GM12878 (cell line): Measurements from ENCODE around the gene PLEK2. TPM values are rescaled to one million over a fixed set of nuclear protein-coding genes. Genes with fewer than 3 reads are reported as not detected.

ENCODE experiments used
- BRCA1 ChIP-seq: IDR thresholded peaks from 2 replicates; pipeline ENCODE4 v1.6.1; 2011; ENCODE audit warnings: low read depth, low read length, improper control_type of control experiment
- CHD2 ChIP-seq: IDR thresholded peaks from 2 replicates; pipeline ENCODE4 v1.6.1; 2011; ENCODE audit warnings: low read depth, low read length, improper control_type of control experiment, borderline replicate concordance
- POLR2AphosphoS5 ChIP-seq: IDR thresholded peaks from 2 replicates; pipeline ENCODE4 v1.6.1; 2011; ENCODE audit warnings: mild to moderate bottlenecking, low read length, inconsistent platforms
- SMARCA5 ChIP-seq: fragments of 450-650 bp; IDR thresholded peaks from 2 replicates; pipeline ENCODE4 v1.6.1; 2017; ENCODE audit warnings: mild to moderate bottlenecking
- STAT1 ChIP-seq: fragments of 450-650 bp; conservative IDR thresholded peaks from 2 replicates; pipeline ENCODE4 v1.6.1; 2014; ENCODE audit warnings: antibody characterized with exemption, mild to moderate bottlenecking
- ZNF274 ChIP-seq: IDR thresholded peaks from one replicate; pipeline ENCODE4 v1.8.0; 2011; ENCODE audit not compliant: insufficient read length, insufficient read depth
- ZZZ3 ChIP-seq: IDR thresholded peaks from 2 replicates; pipeline ENCODE4 v1.6.1; 2011; ENCODE audit warnings: low read depth; ENCODE audit not compliant: control insufficient read depth, insufficient read length
- polyA plus RNA-seq, 11 experiments: library from polyadenylated mRNA; depleted of rRNA in 4 of 11; unstranded in 6 of 11; stranded (reverse) in 5 of 11; fragments of >200 nt; fragmentation: Nextera tagmentation in 4 of 11; fragmentation: Illumina TruSeq in 1 of 11; extraction: Ambion mirVana in 4 of 11; extraction: Trizol in 1 of 11; gene quantifications; 1 replicate in 1 of 11; 2 replicates in 10 of 11; pipeline versions ENCODE4 v1.2.1 to v1.2.3, GENCODE V29; 2011 to 2016; ENCODE audit warnings: inconsistent platforms in 2 of 11, missing spikeins in 2 of 11, low read depth in 1 of 11
- total RNA-seq, 4 experiments: library from RNA; depleted of rRNA in 3 of 4; stranded (reverse); fragments of >200 nt in 3 of 4; fragmentation: Illumina TruSeq in 1 of 4; extraction: Trizol in 1 of 4; gene quantifications; 2 replicates each; pipeline versions ENCODE4 v1.2.1 to v1.2.3, GENCODE V29; 2013 to 2021
- TF ChIP-seq, protein P1 (sequence below): fragments of 450-650 bp; IDR thresholded peaks from 2 replicates; pipeline ENCODE4 v1.6.1; 2017; ENCODE audit warnings: mild to moderate bottlenecking, moderate library complexity
- TF ChIP-seq, protein P2 (sequence below): IDR thresholded peaks from 2 replicates; pipeline ENCODE4 v1.6.1; 2011; ENCODE audit warnings: low read depth, low read length, improper control_type of control experiment, borderline replicate concordance

The PLEK2 gene
- total and polyA plus RNA-seq, 10 of the 15 experiments (the other 5 are each of a cell fraction or from before 2014, with no cell fraction given) = 0.08 to 0.20 TPM; not detected in 8

DNA sequence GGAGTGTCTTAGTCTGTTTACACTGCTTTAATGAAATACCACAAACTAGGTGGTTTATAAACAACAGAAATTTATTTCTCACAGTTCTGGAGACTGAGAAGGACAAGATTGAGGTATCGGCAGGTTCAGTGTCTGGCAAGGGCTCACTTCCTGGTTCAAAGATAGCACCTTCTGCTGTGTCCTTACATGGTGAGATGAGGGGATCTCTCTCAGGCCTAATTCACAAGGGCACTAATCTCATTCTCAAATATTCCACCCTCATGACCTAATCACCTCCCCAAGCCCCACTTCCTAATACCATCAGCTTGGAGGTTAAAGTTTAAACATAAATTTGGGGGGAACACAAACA lies 35.0 kb upstream of the PLEK2 start (continued):
- TF ChIP-seq, protein P1, sequence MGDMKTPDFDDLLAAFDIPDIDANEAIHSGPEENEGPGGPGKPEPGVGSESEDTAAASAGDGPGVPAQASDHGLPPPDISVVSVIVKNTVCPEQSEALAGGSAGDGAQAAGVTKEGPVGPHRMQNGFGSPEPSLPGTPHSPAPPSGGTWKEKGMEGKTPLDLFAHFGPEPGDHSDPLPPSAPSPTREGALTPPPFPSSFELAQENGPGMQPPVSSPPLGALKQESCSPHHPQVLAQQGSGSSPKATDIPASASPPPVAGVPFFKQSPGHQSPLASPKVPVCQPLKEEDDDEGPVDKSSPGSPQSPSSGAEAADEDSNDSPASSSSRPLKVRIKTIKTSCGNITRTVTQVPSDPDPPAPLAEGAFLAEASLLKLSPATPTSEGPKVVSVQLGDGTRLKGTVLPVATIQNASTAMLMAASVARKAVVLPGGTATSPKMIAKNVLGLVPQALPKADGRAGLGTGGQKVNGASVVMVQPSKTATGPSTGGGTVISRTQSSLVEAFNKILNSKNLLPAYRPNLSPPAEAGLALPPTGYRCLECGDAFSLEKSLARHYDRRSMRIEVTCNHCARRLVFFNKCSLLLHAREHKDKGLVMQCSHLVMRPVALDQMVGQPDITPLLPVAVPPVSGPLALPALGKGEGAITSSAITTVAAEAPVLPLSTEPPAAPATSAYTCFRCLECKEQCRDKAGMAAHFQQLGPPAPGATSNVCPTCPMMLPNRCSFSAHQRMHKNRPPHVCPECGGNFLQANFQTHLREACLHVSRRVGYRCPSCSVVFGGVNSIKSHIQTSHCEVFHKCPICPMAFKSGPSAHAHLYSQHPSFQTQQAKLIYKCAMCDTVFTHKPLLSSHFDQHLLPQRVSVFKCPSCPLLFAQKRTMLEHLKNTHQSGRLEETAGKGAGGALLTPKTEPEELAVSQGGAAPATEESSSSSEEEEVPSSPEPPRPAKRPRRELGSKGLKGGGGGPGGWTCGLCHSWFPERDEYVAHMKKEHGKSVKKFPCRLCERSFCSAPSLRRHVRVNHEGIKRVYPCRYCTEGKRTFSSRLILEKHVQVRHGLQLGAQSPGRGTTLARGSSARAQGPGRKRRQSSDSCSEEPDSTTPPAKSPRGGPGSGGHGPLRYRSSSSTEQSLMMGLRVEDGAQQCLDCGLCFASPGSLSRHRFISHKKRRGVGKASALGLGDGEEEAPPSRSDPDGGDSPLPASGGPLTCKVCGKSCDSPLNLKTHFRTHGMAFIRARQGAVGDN = no peak
- TF ChIP-seq ZZZ3 (no peak), SMARCA5 (no peak), ZNF274 (no peak), STAT1 (no peak), CHD2 (no peak), BRCA1 (no peak), POLR2AphosphoS5 (no peak)
- TF ChIP-seq, protein P2, sequence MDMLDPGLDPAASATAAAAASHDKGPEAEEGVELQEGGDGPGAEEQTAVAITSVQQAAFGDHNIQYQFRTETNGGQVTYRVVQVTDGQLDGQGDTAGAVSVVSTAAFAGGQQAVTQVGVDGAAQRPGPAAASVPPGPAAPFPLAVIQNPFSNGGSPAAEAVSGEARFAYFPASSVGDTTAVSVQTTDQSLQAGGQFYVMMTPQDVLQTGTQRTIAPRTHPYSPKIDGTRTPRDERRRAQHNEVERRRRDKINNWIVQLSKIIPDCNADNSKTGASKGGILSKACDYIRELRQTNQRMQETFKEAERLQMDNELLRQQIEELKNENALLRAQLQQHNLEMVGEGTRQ = no peak
